Panc1 (cell line): ENCODE measurements around the gene P4HA3.

Source experiments
- TF ChIP-seq, protein P1 (sequence below): fragments of 450-650 bp; IDR thresholded peaks from 2 replicates; pipeline ENCODE4 v1.5.1; 2017; ENCODE audit warnings: mild to moderate bottlenecking
- TF ChIP-seq, protein P2 (sequence below), 2 experiments: IDR thresholded peaks; 2 replicates each; pipeline ENCODE4 v1.6.1; 2011 to 2012; ENCODE audit warnings: low read depth in 2 of 2, control low read depth in 1 of 2, low read length in 1 of 2, mild to moderate bottlenecking in 1 of 2, moderate library complexity in 1 of 2; ENCODE audit not compliant: insufficient read depth in 1 of 2

- TF ChIP-seq, protein P1, sequence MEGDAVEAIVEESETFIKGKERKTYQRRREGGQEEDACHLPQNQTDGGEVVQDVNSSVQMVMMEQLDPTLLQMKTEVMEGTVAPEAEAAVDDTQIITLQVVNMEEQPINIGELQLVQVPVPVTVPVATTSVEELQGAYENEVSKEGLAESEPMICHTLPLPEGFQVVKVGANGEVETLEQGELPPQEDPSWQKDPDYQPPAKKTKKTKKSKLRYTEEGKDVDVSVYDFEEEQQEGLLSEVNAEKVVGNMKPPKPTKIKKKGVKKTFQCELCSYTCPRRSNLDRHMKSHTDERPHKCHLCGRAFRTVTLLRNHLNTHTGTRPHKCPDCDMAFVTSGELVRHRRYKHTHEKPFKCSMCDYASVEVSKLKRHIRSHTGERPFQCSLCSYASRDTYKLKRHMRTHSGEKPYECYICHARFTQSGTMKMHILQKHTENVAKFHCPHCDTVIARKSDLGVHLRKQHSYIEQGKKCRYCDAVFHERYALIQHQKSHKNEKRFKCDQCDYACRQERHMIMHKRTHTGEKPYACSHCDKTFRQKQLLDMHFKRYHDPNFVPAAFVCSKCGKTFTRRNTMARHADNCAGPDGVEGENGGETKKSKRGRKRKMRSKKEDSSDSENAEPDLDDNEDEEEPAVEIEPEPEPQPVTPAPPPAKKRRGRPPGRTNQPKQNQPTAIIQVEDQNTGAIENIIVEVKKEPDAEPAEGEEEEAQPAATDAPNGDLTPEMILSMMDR: no peak
- TF ChIP-seq, protein P2, sequence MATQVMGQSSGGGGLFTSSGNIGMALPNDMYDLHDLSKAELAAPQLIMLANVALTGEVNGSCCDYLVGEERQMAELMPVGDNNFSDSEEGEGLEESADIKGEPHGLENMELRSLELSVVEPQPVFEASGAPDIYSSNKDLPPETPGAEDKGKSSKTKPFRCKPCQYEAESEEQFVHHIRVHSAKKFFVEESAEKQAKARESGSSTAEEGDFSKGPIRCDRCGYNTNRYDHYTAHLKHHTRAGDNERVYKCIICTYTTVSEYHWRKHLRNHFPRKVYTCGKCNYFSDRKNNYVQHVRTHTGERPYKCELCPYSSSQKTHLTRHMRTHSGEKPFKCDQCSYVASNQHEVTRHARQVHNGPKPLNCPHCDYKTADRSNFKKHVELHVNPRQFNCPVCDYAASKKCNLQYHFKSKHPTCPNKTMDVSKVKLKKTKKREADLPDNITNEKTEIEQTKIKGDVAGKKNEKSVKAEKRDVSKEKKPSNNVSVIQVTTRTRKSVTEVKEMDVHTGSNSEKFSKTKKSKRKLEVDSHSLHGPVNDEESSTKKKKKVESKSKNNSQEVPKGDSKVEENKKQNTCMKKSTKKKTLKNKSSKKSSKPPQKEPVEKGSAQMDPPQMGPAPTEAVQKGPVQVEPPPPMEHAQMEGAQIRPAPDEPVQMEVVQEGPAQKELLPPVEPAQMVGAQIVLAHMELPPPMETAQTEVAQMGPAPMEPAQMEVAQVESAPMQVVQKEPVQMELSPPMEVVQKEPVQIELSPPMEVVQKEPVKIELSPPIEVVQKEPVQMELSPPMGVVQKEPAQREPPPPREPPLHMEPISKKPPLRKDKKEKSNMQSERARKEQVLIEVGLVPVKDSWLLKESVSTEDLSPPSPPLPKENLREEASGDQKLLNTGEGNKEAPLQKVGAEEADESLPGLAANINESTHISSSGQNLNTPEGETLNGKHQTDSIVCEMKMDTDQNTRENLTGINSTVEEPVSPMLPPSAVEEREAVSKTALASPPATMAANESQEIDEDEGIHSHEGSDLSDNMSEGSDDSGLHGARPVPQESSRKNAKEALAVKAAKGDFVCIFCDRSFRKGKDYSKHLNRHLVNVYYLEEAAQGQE (IDR thresholded peaks at IDR 0.05; ENCODE audit: insufficient read depth in 1 of 2, low read depth in 2 of 2, low read length in 1 of 2): no peak
Observed at GRCh38 chr11:74280494-74280893, 30.9 kb downstream of the P4HA3 start.
